ENCODE data around the gene CKAP5.

DNA sequence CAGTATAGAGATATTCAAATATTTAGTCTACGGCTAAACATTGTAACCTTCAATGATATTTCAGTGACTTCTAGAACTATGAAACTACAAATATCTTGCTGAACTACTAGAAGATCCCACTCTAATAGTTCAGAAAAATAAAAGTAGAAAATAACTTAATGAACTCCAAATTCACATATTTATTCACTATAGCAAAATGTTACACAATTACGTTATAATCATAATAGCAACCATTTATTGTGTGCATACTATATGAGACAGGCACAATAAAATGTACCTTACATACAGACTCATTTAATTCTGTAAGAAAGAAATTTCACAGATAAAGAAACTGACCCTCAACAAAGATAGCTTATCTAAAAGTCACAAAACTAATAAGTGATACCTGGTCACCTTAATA is 69.2 kb downstream of the CKAP5 start:
- no peak for TF ChIP-seq EZH2 (IDR thresholded peaks at IDR 0.05; ENCODE audit: low read length, missing control alignments)
- TF ChIP-seq, protein P1, sequence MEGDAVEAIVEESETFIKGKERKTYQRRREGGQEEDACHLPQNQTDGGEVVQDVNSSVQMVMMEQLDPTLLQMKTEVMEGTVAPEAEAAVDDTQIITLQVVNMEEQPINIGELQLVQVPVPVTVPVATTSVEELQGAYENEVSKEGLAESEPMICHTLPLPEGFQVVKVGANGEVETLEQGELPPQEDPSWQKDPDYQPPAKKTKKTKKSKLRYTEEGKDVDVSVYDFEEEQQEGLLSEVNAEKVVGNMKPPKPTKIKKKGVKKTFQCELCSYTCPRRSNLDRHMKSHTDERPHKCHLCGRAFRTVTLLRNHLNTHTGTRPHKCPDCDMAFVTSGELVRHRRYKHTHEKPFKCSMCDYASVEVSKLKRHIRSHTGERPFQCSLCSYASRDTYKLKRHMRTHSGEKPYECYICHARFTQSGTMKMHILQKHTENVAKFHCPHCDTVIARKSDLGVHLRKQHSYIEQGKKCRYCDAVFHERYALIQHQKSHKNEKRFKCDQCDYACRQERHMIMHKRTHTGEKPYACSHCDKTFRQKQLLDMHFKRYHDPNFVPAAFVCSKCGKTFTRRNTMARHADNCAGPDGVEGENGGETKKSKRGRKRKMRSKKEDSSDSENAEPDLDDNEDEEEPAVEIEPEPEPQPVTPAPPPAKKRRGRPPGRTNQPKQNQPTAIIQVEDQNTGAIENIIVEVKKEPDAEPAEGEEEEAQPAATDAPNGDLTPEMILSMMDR (conservative IDR thresholded peaks at IDR 0.05 in 1 of 2, IDR thresholded peaks at IDR 0.05 in 1 of 2; ENCODE audit: low read depth in 1 of 2, low read length in 2 of 2) = no peak

All from fibroblast of lung (primary cell).